NB4 (cell line): ENCODE results near the gene EXOC6.

Experiments
- CTCF ChIP-seq: IDR thresholded peaks from one replicate; pipeline ENCODE4 v1.5.1; 2012; ENCODE audit warnings: low read depth, low read length
- POLR2A ChIP-seq: IDR thresholded peaks from 2 replicates; pipeline ENCODE4 v1.6.1; 2011; ENCODE audit warnings: mild to moderate bottlenecking; ENCODE audit not compliant: insufficient read length; ENCODE audit errors: extremely low read depth

GRCh38 chr10:93077860-93078337, 229.6 kb downstream of the EXOC6 start:
- TF ChIP-seq CTCF (no peak), POLR2A (no peak)
